HCT116 (cell line): ENCODE measurements around the gene ACSM3. TPM values are rescaled to one million over a fixed set of nuclear protein-coding genes. Genes with fewer than 3 reads are reported as not detected.
"Not testable (repeated sequence)": the region's sequence is repeated elsewhere in the genome, so short reads cannot be mapped to it uniquely, and the experiment has no call there.

Experiments used
- ATAC-seq: fragments of 200-7000 bp; cut with Tn5 transposase; 2 replicates; pipeline ENCODE4 v1.9.1; 2020; ENCODE audit warnings: mild to moderate bottlenecking, moderate library complexity
- BruUV-seq: library from RNA; stranded (reverse); fragments of 400-500 nt; replicated peaks from 2 replicates; lab custom pipeline; 2021; lab: Mats Ljungman, UMichigan
- CTCF ChIA-PET: fragments of 300-600 bp; sonication (Branson Sonifier 250); formaldehyde crosslinking; loops from one replicate; lab custom pipeline; 2021; ENCODE audit warnings: antibody characterized with exemption; lab: Charles Lee
- POLR2A ChIA-PET: fragments of 300-600, 350-600 bp; sonication (Branson Sonifier 250); formaldehyde crosslinking; loops from one replicate; lab custom pipeline; 2021; ENCODE audit warnings: antibody characterized with exemption; lab: Charles Lee
- RAD21 ChIA-PET, 2 experiments: fragments of 300-600 bp; sonication (Branson Sonifier 250); formaldehyde crosslinking; loops; one replicate each; lab custom pipeline; 2023; ENCODE audit warnings: low total read pairs in 2 of 2; ENCODE audit not compliant: uncharacterized antibody in 2 of 2, unreplicated experiment in 2 of 2, low non-redundant PET in 1 of 2; lab: Charles Lee
- DNase-seq: peaks from one replicate; pipeline ENCODE4 v3.0.0-alpha.2; 2010; ENCODE audit warnings: low read depth, low spot score
- H2AFZ ChIP-seq: fragments of 200-600 bp; shearing (Covaris generic), sonication (generic); 2 replicates; pipeline ENCODE4 v1.6.1; 2017; ENCODE audit warnings: low read depth, mixed run types, mixed read lengths, antibody characterized with exemption, low read length; ENCODE audit not compliant: poor library complexity, severe bottlenecking
- H3K27ac ChIP-seq: 2 replicates; pipeline ENCODE4 v1.5.1; 2012; ENCODE audit warnings: low read depth, low read length
- H3K27me3 ChIP-seq: fragments of 200-600 bp; sonication (generic); 2 replicates; pipeline ENCODE4 v1.6.1; 2016; ENCODE audit warnings: mixed run types, low read length, mixed read lengths; ENCODE audit not compliant: insufficient read depth
- H3K36me3 ChIP-seq, 2 experiments: fragments of 200-500 bp in 1 of 2; fragments of 200-600 bp in 1 of 2; sonication (Bioruptor generic) in 1 of 2; sonication (generic) in 1 of 2; 2 replicates each; pipeline versions ENCODE4 v1.5.1 to v1.6.1; 2014 to 2016; ENCODE audit warnings: low read length in 2 of 2, inconsistent platforms in 1 of 2, mixed read lengths in 1 of 2, mixed run types in 1 of 2; ENCODE audit not compliant: insufficient read depth in 2 of 2, control insufficient read depth in 1 of 2
- H3K4me1 ChIP-seq, 2 experiments: fragments of 200-600 bp in 1 of 2; sonication (generic) in 1 of 2; 2 replicates each; pipeline versions ENCODE4 v1.5.1 to v1.6.1; 2012 to 2017; ENCODE audit warnings: low read length in 2 of 2, inconsistent platforms in 1 of 2, mild to moderate bottlenecking in 1 of 2, mixed read lengths in 1 of 2, mixed run types in 1 of 2, moderate library complexity in 1 of 2; ENCODE audit not compliant: insufficient read depth in 2 of 2, control insufficient read depth in 1 of 2
- H3K4me2 ChIP-seq: fragments of 200-600 bp; sonication (generic); 2 replicates; pipeline ENCODE4 v1.6.1; 2017; ENCODE audit warnings: mixed run types, low read length, mixed read lengths
- H3K4me3 ChIP-seq, 2 experiments: fragments of 200-600 bp in 1 of 2; sonication (generic) in 1 of 2; replicated peaks in 1 of 2; 2 replicates each; pipeline ENCODE4 v1.5.1; 2011 to 2016; ENCODE audit warnings: low read length in 2 of 2, control low read depth in 1 of 2, low read depth in 1 of 2, mild to moderate bottlenecking in 1 of 2, mixed read lengths in 1 of 2, mixed run types in 1 of 2
- H3K79me2 ChIP-seq: fragments of 200-600 bp; sonication (generic); 2 replicates; pipeline ENCODE4 v1.6.1; 2017; ENCODE audit warnings: mild to moderate bottlenecking, mixed run types, low read length, moderate library complexity, mixed read lengths; ENCODE audit not compliant: insufficient read depth
- H3K9ac ChIP-seq: fragments of 200-600 bp; sonication (generic); 2 replicates; pipeline ENCODE4 v1.6.1; 2016; ENCODE audit warnings: low read length, mixed read lengths
- H3K9me2 ChIP-seq: fragments of 200-600 bp; sonication (generic), shearing (Covaris generic); 2 replicates; pipeline ENCODE4 v1.6.1; 2017; ENCODE audit warnings: mixed run types, mild to moderate bottlenecking, moderate library complexity; ENCODE audit not compliant: insufficient read depth
- H3K9me3 ChIP-seq, 2 experiments: fragments of 200-500 bp in 1 of 2; fragments of 200-600 bp in 1 of 2; sonication (Bioruptor generic) in 1 of 2; sonication (generic) in 1 of 2; 2 replicates each; pipeline ENCODE4 v1.6.1; 2014 to 2017; ENCODE audit warnings: low read length in 2 of 2, mixed read lengths in 2 of 2, inconsistent platforms in 1 of 2, low read depth in 1 of 2, mild to moderate bottlenecking in 1 of 2, mixed run types in 1 of 2, moderate library complexity in 1 of 2; ENCODE audit not compliant: control insufficient read depth in 1 of 2, insufficient read depth in 1 of 2
- H4K20me1 ChIP-seq: fragments of 200-600 bp; sonication (generic), shearing (Covaris generic); 2 replicates; pipeline ENCODE4 v1.6.1; 2017; ENCODE audit warnings: mixed run types, mild to moderate bottlenecking, moderate library complexity; ENCODE audit not compliant: insufficient read depth
- CEBPB ChIP-seq: IDR thresholded peaks from 2 replicates; pipeline ENCODE4 v1.6.1; 2012; ENCODE audit warnings: low read depth
- EGR1 ChIP-seq: IDR thresholded peaks from 2 replicates; pipeline ENCODE4 v1.6.1; 2012; ENCODE audit warnings: low read depth
- ELF1 ChIP-seq: IDR thresholded peaks from 2 replicates; pipeline ENCODE4 v1.6.1; 2012; ENCODE audit warnings: low read depth, borderline replicate concordance
- EZH2 ChIP-seq: fragments of 200-600 bp; sonication (generic); IDR thresholded peaks from 2 replicates; pipeline ENCODE4 v1.6.1; 2017; ENCODE audit warnings: antibody characterized with exemption, mixed run types
- EZH2phosphoT487 ChIP-seq: fragments of 200-600 bp; IDR thresholded peaks from 2 replicates; pipeline ENCODE4 v1.6.1; 2018; ENCODE audit warnings: antibody characterized with exemption, borderline replicate concordance
- FOSL1 ChIP-seq: IDR thresholded peaks from 2 replicates; pipeline ENCODE4 v1.6.1; 2012; ENCODE audit warnings: low read depth
- JUND ChIP-seq: IDR thresholded peaks from 2 replicates; pipeline ENCODE4 v1.6.1; 2012
- MAX ChIP-seq: IDR thresholded peaks from 2 replicates; pipeline ENCODE4 v1.6.1; 2012
- POLR2A ChIP-seq: IDR thresholded peaks from 2 replicates; pipeline ENCODE4 v1.7.0; 2011; ENCODE audit warnings: borderline replicate concordance; ENCODE audit not compliant: insufficient read depth, insufficient read length; ENCODE audit errors: extremely low read depth
- POLR2AphosphoS5 ChIP-seq: IDR thresholded peaks from 2 replicates; pipeline ENCODE4 v1.6.1; 2011; ENCODE audit warnings: mild to moderate bottlenecking, low read depth, low read length, moderate library complexity
- RAD21 ChIP-seq: IDR thresholded peaks from 2 replicates; pipeline ENCODE4 v1.6.1; 2012; ENCODE audit warnings: low read depth, mild to moderate bottlenecking
- TCF7L2 ChIP-seq: IDR thresholded peaks from 2 replicates; pipeline ENCODE4 v1.7.0; 2011; ENCODE audit warnings: borderline replicate concordance, inconsistent platforms; ENCODE audit not compliant: insufficient read depth, insufficient read length; ENCODE audit errors: extremely low read depth
- YY1 ChIP-seq: IDR thresholded peaks from 2 replicates; pipeline ENCODE4 v1.6.1; 2011; ENCODE audit warnings: low read length, low read depth, moderate library complexity, mild to moderate bottlenecking; ENCODE audit not compliant: insufficient replicate concordance; ENCODE audit errors: extremely low read depth
- ZBTB33 ChIP-seq: IDR thresholded peaks from 2 replicates; pipeline ENCODE4 v1.6.1; 2011; ENCODE audit warnings: mild to moderate bottlenecking, low read length, moderate library complexity; ENCODE audit not compliant: insufficient replicate concordance; ENCODE audit errors: extremely low read depth
- ZNF274 ChIP-seq: fragments of 200-500 bp; sonication (Bioruptor generic); IDR thresholded peaks from 2 replicates; pipeline ENCODE4 v1.6.1; 2014; ENCODE audit warnings: mild to moderate bottlenecking, low read depth, low read length, inconsistent platforms
- intact Hi-C: fragments of 100-400 bp; cut with micrococcal nuclease; formaldehyde crosslinking; loops from 2 replicates; pipeline ENCODE4 v1.10.0; 2022
- total RNA-seq: library from RNA; stranded (reverse); gene quantifications from one replicate; pipeline ENCODE4 v1.2.1, GENCODE V29; 2021; ENCODE audit not compliant: unreplicated experiment

Gene ACSM3
- total RNA-seq, 1 experiment from 2014 or later = 15.0 TPM

GRCh38 chr16:20755238-20755637 lies 8.6 kb upstream of the ACSM3 start (continued):
- no peak for TF ChIP-seq ZBTB33
- TF ChIP-seq CEBPB = no peak
- no peak for TF ChIP-seq TCF7L2
- TF ChIP-seq EZH2phosphoT487 = no peak
- no peak for TF ChIP-seq EZH2
- TF ChIP-seq, all 23 proteins: peak for 0

GRCh38 chr16:20755799-20756198 lies 8.0 kb upstream of the ACSM3 start:
- ATAC-seq, H3K27ac ChIP-seq, CTCF ChIA-PET, H3K9me2 ChIP-seq, H3K4me3 ChIP-seq, H3K79me2 ChIP-seq, RAD21 ChIA-PET, intact Hi-C loops, H3K36me3 ChIP-seq, H2AFZ ChIP-seq, BruUV-seq, H3K4me2 ChIP-seq, H4K20me1 ChIP-seq, POLR2A ChIA-PET, DNase-seq, H3K9ac ChIP-seq, H3K4me1 ChIP-seq, H3K9me3 ChIP-seq: not testable (repeated sequence)
- peaks cover 25% of the 10 kb centered on the region for H3K27me3 ChIP-seq

- H3K9me3 ChIP-seq = no peaks in the 10 kb centered on the region
- no peak overlapping the region for H3K4me2 ChIP-seq
- no peak for ATAC-seq
- no peak for DNase-seq
- POLR2A ChIA-PET = no interaction called here
- peaks cover 10 to 12% of the 10 kb centered on the region in 2 experiments for H3K4me1 ChIP-seq
- no peak overlapping the region for H3K27ac ChIP-seq
- H3K9me2 ChIP-seq = no peaks in the 10 kb centered on the region
- no peaks in the 10 kb centered on the region for H3K79me2 ChIP-seq
- intact Hi-C loops = no loop called here
- H4K20me1 ChIP-seq = no peaks in the 10 kb centered on the region
- no peaks in the 10 kb centered on the region for H3K36me3 ChIP-seq
- H3K27me3 ChIP-seq = no peaks in the 10 kb centered on the region
- RAD21 ChIA-PET = no interaction called here
- H3K9ac ChIP-seq = no peak overlapping the region
- H3K4me3 ChIP-seq = no peak overlapping the region
- H2AFZ ChIP-seq = no peak overlapping the region
- BruUV-seq = no TSS peak
- CTCF ChIA-PET = no interaction called here
- TF ChIP-seq TCF7L2 = no peak
- no peak for TF ChIP-seq POLR2A
- no peak for TF ChIP-seq POLR2AphosphoS5
- TF ChIP-seq EZH2 = no peak
- no peak for TF ChIP-seq EGR1
- TF ChIP-seq YY1 = no peak
- no peak for TF ChIP-seq CEBPB
- no peak for TF ChIP-seq ELF1
- TF ChIP-seq FOSL1 = no peak
- TF ChIP-seq ZNF274 = no peak
- no peak for TF ChIP-seq RAD21
- no peak for TF ChIP-seq MAX
- TF ChIP-seq ZBTB33 = no peak
- no peak for TF ChIP-seq JUND
These were observed 3.5 kb upstream of the ACSM3 start for GRCh38 chr16:20760346-20760745.
